HG02642 (cell line): Measurements from ENCODE around the gene EGFL7.
A peak's percentile ranks its signal among the peaks of the same experiment; 100 is the strongest.

Experiments
- ATAC-seq: cut with Tn5 transposase; IDR thresholded peaks from one replicate; pipeline ENCODE4 v1.9.1; 2021; ENCODE audit warnings: mild to moderate bottlenecking; ENCODE audit not compliant: unreplicated experiment, poor library complexity

EGFL7 gene

DNA sequence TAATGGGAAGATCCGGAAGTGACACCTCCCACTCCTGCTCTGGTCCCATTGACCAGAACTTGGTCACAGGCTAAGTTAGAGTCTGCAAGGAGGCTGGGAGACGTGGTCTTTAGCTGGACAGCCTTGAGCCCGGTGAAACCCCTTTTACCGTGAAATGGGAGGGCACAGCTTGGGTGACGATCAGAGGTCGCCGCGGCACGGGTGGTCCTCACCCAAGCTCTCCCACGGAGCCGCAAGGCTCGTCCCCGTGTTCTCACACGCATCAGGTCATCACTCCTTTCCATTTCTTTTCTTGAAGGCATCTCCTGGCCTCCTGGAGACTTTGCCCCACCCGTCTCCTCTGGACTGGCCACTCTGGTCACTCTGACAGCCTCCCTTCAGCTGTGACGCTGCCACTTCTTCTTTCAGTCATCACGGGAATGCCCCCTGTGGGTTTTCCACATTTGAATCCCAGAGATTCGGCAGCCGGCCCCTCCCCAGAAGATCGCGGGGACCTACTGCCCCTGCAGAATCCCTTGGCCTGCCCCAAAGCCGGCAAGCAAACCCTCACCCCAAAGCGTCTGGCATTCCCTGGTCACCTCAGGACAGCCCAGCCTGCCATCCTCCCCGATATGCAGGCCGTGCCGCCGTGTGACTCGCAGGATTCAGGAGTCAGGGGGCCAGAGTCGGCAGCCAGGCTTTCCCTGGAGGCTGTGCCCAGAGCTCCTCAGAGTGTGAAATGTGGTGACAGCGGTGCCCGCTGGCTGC, 18.9 kb upstream of the EGFL7 start:
- no peak for ATAC-seq

GRCh38 chr9:136644343-136644592, 18.4 kb upstream of the EGFL7 start:
- ATAC-seq: no peak

DNA sequence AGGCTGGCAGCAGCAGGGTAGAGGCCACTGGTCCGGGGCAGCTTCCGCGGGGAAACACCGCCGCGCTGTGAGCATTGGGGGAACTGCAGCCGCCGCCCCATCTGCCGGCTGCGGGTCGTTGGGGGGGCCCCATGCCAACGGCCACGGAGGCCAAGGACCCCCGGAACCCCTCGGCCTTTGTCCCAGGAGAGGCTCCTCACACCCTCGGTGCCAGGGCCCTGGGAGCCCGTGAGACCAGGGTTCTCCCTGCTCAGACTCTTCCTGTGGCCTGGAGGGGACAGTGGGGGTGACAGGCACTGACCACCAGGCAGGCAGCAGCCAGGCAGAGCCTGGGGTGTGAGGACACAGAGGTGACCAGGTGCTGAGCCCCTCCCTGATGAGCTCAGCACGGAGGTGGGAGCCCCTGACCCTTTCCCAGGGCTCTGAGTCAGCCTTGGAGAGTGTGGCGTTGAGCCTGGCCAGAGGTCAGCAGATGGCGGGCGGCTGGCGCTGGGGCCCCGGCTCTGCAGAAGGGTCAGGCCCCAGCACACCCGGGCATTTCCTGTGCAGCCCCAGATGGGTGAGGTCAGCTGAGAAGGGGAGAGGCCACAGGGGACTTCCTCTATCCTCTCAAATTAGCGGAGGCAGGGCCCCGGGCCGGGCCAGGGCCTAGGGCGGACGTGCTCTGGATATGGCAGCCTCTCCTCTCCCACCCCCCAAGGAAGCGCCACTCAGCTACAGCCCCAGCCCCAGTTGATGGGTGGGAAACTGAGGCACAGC, 17.9 kb upstream of the EGFL7 start:
- ATAC-seq: peak; percentile 56

DNA sequence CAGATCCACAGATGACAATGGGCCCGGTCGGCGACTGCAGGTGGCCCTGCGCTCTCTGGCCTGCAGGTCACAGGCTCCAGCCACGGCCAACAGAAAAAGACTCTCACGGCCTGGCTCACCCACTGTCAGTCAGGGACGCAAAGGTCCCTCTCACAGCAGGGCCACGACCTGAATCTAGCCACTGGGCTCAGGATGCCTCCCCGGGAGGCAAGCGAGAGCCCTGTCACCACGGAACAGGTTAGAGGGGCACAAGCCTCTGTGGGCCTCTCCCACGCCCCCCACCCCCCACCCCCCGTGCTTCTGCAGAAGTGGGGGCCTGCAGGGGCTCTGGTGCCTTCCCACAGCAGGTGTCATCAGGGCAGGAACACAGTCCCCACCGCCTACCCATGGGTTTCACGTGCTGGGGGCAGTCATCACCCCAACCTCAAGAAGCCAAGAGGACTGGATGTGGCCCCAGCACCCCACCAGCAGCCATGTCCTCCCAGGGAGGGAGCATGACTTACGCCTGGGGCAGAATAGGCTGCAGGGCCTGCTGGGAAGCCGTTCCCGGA, 17.3 kb upstream of the EGFL7 start:
- no peak for ATAC-seq

DNA sequence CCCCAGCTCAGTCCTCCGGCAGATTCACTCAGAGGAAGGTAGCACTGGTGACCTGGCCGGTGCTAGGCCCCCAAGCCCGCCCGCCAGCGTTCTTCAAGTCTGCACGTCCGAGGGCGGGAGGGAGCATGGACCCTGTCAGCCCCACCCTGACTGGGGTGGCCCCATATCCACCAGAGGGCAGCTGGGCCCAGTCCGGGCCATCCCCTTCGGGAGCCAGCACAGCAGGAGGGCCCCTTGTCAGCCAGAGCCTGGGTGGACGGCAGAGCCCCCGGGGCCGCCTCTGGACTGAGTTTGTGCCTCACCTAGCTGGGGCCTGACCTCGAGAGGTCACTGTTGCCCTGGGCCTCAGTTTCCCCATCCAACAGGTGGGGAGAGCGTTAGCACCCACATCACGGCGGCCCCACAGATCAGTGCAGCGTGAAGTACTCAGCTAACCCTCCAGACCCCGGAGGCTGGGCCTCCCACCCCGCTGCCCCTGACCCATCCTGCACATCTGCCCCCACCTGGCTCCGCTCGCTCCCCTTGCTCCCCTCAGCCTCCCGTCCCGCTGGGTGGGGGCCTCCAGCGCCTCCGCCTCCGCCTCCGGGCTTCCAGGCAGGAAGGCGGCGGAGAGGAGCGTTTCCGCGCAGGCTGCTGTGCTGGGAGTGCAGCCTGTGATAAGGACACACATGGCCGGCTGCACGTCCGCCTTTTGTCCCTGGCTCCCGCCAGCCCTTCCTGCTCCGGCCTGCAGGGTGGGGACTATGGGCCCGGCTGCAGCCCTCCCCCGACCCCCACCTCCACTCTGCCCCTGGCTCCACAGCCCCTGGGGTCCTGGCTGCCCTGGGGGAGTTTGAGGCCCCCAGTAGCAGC, 16.6 kb upstream of the EGFL7 start:
- ATAC-seq: no peak

- no peak for ATAC-seq
Observed at GRCh38 chr9:136646827-136647711, 15.6 kb upstream of the EGFL7 start.

GRCh38 chr9:136648751-136649150, 14.0 kb upstream of the EGFL7 start:
- no peak for ATAC-seq

DNA sequence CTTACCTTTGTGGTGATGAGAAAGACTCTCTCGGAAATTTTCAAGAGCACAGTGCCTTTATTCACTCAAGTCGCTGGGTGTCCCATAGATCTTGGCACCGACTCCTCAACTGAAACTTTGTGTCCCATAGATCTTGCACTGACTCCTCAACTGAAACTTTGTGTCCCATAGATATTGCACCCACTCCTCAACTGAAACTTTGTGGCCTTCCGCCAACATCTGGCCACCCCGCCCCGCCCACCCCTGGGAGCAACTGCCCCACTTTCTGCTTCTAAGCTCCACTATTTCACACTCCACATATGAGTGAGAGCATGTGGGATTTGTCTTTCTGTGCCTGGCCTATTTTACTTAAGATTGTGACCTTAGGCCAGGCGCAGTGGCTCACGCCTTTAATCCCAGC, 12.7 kb upstream of the EGFL7 start:
- ATAC-seq: no peak

DNA sequence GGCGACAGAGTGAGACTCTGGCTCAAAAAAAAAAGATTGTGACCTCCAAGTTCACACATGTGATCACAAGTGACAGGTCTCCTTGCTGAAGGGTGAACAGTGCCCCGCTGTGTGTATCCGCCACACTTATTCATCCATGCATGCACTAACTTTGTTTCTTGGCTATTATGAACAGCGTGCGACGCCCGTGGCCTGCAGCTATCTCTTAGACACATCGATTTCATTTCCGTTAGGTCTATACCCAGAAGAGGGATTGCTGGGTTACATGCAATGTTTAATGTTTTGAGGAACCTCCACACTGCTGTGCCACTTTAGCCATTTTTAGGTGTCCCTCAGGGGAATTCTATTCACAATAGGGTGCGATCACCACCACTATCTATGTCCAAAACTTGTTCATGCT, 12.1 kb upstream of the EGFL7 start:
- no peak for ATAC-seq

DNA sequence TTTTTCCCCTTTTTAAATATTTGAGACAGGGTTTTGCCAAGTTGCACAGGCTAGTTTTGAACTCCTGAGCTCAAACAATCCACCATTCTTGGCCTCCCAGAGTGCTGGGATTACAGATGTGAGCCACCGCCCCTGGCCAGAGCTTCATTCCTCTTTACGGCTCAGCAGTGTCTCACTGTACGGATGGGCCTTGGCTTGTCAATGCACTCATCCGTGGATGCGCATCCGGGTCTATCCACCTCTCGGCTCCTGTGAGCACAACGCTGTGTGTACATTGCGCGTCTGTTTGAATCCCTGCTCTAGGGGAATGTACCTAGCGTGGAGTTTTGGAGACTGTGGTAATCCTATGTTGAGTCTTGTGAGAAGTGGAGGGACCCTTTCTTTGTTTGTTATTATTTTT, 10.9 kb upstream of the EGFL7 start:
- ATAC-seq: no peak

DNA sequence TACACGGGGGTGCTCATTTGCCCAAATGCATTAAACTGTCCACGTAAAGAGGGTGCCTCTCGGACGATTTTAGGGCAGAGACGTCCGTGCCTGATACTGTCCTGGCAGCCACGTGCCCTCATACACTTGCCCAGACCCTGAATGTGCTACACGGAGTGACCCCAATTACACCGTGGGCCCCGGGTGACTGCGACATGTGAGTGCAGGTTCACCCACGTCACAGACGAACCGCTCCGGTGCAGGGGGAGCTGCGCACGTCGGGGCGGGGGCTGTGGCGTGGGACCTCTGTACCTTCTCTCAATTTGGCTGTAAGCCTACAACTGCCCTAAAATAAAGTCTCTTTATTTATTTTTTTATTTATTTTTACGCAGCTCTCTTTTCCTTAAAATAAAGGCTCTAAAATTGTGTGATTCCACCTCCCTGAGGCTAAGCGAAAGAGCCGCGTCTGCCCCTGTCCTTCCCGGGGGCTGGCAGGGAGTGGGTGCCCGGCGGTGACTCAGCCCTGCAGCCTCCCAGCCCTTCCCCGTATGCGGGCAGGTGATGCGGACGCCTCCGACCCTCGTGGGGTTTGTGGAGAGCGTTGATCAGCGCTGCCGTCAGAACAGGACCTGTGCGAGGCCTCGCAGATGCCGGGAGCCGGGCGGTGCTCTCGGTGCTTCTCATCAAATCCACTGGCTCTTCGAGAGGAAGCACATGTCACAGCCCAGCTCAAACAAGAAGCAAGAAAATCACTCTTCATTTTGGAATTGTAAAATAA, 9.2 kb upstream of the EGFL7 start:
- ATAC-seq: no peak

DNA sequence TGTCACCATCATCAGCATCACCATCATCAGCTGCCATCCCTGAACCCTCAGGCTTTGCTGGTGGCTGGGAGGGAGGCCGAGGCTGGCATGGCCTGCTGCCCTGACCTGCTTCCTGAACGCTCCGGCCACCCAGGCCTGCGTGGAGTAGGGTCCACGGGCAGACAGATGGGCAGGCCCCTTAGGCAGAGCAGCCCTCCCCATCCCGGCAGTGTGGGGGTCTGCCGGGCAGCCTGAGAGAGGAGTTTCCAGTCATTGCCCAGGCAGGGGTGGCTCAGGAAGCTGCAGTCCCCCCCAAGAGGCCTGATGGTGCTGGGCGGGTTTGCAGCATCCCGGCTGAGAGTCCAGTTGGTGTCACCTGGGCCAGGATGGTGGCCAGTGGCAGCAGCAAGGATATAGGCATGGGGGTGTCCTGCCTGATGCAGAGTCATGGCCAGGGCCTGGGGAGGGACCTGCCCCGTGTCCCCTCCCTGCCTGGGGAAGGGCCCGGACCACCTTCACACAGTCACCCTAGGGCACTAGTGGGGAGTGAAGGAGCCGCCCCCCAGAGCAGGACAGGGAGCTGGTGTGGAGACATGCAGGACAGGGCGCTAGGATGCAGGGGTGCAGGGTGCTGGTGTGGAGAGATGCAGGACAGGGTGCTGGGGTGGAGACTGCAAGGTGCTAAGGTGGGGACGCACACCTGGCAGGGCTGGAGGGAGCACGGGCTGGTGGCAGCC, 7.7 kb upstream of the EGFL7 start:
- ATAC-seq: no peak

DNA sequence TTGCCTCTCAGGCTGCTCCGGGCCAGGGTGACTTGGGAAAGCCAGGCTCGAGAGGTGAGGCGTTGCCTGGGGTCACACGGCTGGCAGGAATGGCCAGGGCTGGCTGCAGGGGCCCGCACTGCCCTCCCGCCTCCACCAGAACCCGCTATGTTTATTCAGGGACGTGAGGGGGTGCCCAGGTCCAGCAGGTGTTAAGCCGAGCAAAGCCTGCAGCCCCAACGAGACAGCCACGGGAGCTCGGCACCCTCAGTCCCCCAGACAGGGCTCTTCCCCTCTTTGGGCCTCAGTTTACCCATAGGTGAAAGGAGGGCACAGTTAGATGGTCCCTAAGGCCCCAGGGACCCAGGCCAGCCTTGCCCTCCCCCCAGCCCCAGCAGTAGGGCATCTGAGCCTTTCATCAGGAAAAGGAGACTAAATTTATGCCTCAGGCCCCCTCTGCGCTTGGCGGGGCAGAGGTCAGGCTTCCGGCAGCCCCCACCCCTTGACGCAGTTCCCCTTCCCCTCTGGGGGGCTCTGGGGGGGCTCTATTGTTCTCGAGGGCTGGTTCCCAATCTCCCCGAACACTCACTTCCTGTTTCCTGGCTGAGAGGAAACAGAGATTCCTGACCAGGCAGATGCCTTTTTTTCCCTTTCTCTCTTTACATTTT, 7.1 kb upstream of the EGFL7 start:
- ATAC-seq: no peak

DNA sequence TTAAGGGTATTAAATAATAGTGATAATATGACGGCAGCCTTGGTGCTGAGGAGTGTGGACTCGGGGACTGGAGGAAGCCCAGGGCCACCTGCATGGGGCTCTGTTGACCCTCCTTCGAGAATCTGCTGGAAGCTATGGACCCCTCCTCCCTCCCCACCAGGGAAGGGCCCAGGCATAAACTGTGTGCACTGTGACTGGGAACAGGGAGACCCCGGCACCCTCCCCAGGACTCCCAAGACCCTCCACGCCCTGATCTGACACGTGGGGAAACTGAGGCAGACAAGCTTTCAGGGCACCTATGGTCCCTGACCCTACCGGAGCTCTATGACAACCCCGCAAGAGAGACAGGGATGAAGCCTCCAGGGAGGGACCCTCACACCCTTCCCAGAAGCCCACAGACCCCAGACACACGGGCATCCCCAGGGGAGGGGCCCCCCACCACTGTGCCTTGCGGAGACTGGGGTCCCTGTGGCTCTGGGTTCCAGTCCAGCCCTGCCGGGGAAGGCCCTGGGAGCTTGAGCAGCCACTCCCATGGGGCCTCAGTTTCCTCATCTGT, 6.5 kb upstream of the EGFL7 start:
- ATAC-seq: no peak

DNA sequence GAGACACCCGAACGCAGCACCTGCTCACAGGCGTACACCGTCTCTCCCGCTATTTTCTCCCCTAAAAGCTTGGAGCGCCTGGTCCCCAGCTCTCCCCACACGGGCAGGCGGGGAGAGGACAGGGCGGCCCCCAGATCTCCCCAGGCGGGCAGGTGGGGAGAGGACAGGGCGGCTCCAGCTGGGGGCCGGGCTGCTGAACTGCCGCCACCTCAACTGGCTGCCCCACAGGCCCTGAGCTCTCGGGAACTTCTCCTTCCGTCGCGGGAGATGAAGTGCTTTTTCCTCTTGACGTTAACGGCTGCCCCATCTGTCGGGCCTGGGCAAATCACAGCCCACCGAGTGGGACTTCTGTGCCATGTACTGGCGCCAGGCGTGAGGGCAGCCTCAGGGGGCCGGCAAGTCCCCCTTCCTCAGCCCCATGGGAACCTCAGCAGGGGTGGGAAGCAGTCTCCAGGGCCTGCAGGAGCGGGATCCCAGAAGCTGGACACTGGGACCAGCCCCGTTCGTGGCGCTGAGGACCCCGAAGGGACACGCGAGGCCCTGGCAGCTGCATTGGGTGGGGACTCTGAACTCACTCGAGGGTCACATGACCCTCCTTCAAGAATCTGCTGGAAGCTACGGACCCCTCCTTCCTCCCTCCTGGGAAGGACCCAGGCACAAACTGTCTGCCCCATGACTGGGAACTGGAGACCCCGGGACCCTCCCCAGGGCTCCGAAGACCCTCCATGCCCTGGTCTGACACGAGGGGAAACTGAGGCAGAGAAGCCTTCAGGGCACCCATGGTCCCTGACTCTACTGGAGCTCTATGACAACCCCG, 5.7 kb upstream of the EGFL7 start:
- ATAC-seq: no peak

DNA sequence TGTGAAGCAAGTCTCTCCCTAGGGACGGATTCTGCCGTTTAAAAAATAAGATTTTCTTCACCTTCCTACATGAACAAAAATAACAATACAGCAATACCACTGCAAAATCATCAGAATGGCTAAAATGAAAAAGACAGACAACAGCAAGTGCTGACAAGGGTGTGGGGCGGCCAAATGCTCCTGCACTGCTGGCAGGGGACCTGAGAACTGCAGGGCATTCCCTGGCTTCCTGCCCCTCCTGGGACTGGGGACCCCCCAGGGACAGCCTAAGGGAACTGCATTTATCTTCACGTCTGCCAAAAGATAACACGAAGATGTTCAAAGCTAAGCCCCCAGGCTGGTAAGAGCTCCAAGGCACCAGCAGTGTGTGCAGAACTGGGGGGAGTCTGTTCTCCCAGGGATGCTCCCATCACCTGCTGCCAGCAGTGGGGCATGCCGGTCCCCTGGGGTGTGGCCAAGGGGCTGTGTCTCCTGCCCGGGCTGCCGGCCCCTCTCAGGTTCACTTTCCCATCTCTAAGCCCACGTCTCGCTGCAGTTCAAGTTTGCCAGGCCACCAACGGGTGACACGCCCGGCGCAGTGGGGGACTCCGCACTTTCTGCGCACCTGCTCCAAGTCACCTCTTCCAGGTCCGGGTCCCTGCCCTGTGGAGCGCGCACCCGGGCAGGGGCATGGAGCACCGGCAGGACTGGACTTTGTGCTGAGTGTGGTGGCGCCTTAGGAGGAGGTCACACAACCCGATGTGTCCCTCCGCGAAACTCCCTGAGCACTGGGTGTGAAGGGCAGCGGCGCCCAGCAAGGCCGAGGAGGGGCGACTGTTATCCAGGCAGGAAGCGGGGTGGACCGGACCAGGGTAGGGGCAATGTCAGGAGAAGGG, 4.5 kb upstream of the EGFL7 start:
- ATAC-seq: no peak
